Heart left ventricle (tissue), 16 donors: Measurements from ENCODE around the gene NRROS. TPM values are rescaled to one million over a fixed set of nuclear protein-coding genes. Genes with fewer than 3 reads are reported as not detected.

Experiments used
- ATAC-seq, 4 donors: fragments of 200-7000 bp; cut with Tn5 transposase; one replicate each; pipeline ENCODE4 v1.9.1; 2020 to 2022; ENCODE audit warnings: moderate library complexity in 4 of 4, mild to moderate bottlenecking in 3 of 4, moderate number of reproducible peaks in 1 of 4
- DNase-seq, 5 donors: peaks; one replicate each; pipeline ENCODE4 v3.0.0-alpha.2; 2020
- H3K27ac ChIP-seq, 12 donors: fragments of 200-600 bp; sonication (generic) in 4 of 12; one replicate each; pipeline versions ENCODE4 v1.5.0 to v1.8.0; 2016 to 2022; ENCODE audit warnings: mild to moderate bottlenecking in 2 of 12
- H3K27me3 ChIP-seq, 9 donors: fragments of 200-600 bp; sonication (generic) in 2 of 9; one replicate each; pipeline versions ENCODE4 v1.5.1 to v1.8.0; 2016 to 2022; ENCODE audit warnings: mild to moderate bottlenecking in 3 of 9
- H3K36me3 ChIP-seq, 9 donors: fragments of 200-600 bp; sonication (generic) in 2 of 9; one replicate each; pipeline versions ENCODE4 v1.5.0 to v1.8.0; 2018 to 2022; ENCODE audit warnings: mild to moderate bottlenecking in 2 of 9
- H3K4me1 ChIP-seq, 12 donors: fragments of 200-600 bp; sonication (generic) in 4 of 12; one replicate each; pipeline versions ENCODE4 v1.5.0 to v1.8.0; 2016 to 2022; ENCODE audit warnings: mild to moderate bottlenecking in 3 of 12
- H3K4me3 ChIP-seq, 12 donors: fragments of 200-600 bp; sonication (generic) in 4 of 12; one replicate each; pipeline versions ENCODE4 v1.5.0 to v1.8.0; 2017 to 2022; ENCODE audit warnings: mild to moderate bottlenecking in 9 of 12, moderate library complexity in 4 of 12
- H3K9me3 ChIP-seq, 12 donors: fragments of 200-600 bp; sonication (generic) in 4 of 12; one replicate each; pipeline versions ENCODE4 v1.5.0 to v1.8.0; 2016 to 2022; ENCODE audit warnings: mild to moderate bottlenecking in 1 of 12
- CTCF ChIP-seq, 12 donors: fragments of 200-600 bp; sonication (generic) in 4 of 12; IDR thresholded peaks; one replicate each; pipeline versions ENCODE4 v1.5.0 to v1.8.0; 2018 to 2022; ENCODE audit warnings: antibody characterized with exemption in 12 of 12, mild to moderate bottlenecking in 5 of 12
- POLR2A ChIP-seq, 2 donors: fragments of 450-650 bp; IDR thresholded peaks; one replicate each; pipeline ENCODE4 v1.6.1; 2017; ENCODE audit warnings: antibody characterized with exemption in 2 of 2, mild to moderate bottlenecking in 2 of 2, moderate library complexity in 2 of 2
- WGBS, 4 donors: extraction: QIAGEN DNeasy Blood & Tissue Kit in 2 of 4; methylation state at CpG; one replicate each; pipeline versions ENCODE4 v1.1.5 to v1.1.7; 2013 to 2018; 5-methylcytosine and 5-hydroxymethylcytosine counted together
- intact Hi-C, 10 donors: fragments of 100-400 bp; cut with DNase I; formaldehyde crosslinking; loops; one replicate each; pipeline versions ENCODE4 v1.11.1 to v1.14.2; 2022
- polyA plus RNA-seq, 2 donors: library from polyadenylated mRNA; stranded (reverse); fragments of 200-250 nt; gene quantifications; one replicate each; pipeline ENCODE4 v1.2.3, GENCODE V29; 2013
- total RNA-seq, 9 donors: library from RNA; depleted of rRNA in 2 of 9; stranded (reverse); fragments of >200 nt in 2 of 9; fragmentation: NEBNext Ultra II Directional in 3 of 9; extraction: Animal tissue kit (Norgen Biotek cat#: 25700) in 3 of 9; gene quantifications; one replicate each; pipeline versions ENCODE4 v1.1.0 to v1.2.4, GENCODE V29; 2016 to 2023
- donor health status: ischemic (EF 13 %, LVEDD 7.1; RV severe dilation, severe dysfunction).
- donor health status: healthy with polysubstance abuse.
- donor health status: DM: no; HTN: yes; CAD: no.
- donor health status: DM: no; HTN: no; CAD: no.
- donor health status: ischemic (EF 25% LVEDD 6.9; RV normal size, moderate dysfunction).
- donor health status: ischemic (EF 25% LVEDD 5.7; RV mildly dilated, moderate dysfunction).
- donor health status: healthy.
- donor health status: DM: yes; HTN: yes; CAD: no.
- donor health status: ischemic (EF 35%, LVEDD 5.7; RV mildly dilated, moderate dysfunction).
- donor health status: nonischemic (EF 11% LVEDD 7.7; RV severe dilation, severe dysfunction).
- donor health status: DM: yes; HTN: yes; CAD: no.
- donor health status: PGD.
- donor health status: ischemic (EF 29% LVEDD 5.4; RV normal size, mild dysfunction).
- donor health status: nonischemic (EF 23%, LVEDD 6.1; RV moderate dilation, normal function).

The NRROS gene
- total and polyA plus RNA-seq, 11 donors: 1.4 to 23.8 (median 2.9) TPM

DNA sequence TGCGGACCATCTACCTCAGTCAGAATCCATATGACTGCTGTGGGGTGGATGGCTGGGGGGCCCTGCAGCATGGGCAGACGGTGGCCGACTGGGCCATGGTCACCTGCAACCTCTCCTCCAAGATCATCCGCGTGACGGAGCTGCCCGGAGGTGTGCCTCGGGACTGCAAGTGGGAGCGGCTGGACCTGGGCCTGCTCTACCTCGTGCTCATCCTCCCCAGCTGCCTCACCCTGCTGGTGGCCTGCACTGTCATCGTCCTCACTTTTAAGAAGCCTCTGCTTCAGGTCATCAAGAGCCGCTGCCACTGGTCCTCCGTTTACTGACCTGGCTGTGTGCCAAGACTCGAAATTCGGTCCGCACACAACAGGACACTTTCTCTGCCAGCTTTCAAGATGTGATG lies 21.9 kb downstream of the NRROS start:
- peaks cover 0 to 7% (median 0%) of the 10 kb centered on the region in 12 donors for H3K4me1 ChIP-seq
- TF ChIP-seq CTCF (IDR thresholded peaks at IDR 0.05): no peak
- no peak for TF ChIP-seq POLR2A (IDR thresholded peaks at IDR 0.05)
- DNase-seq: no peak
- WGBS, 4 donors: 79 to 85% (median 81%) methylated on average over 13 to 16 of the region's 16 CpGs
- no peak overlapping the region for H3K4me3 ChIP-seq
- H3K9me3 ChIP-seq: no peaks in the 10 kb centered on the region
- H3K27ac ChIP-seq: no peak overlapping the region
- no peaks in the 10 kb centered on the region for H3K27me3 ChIP-seq
- intact Hi-C loops: no loop called here
- ATAC-seq: no peak
- peaks cover 0 to 61% (median 9%) of the 10 kb centered on the region in 9 donors for H3K36me3 ChIP-seq

DNA sequence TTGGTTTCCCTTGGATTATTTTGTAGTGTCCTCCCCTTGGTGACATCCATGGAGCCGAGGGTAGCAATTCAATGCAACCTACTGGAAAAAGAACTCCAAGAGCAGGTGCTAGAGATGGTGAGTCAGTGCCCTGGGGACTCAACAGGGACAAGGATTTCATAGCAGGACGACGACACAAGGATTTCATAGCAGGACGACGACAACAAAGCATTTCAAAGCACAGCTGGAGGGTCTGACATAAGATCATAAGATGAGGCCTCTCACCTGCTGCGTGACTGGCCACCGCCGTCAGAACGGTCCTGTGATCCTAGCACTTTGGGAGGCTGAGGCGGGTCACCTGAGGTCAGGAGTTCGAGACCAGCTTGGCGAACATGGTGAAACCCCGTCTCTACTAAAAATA lies 22.5 kb downstream of the NRROS start:
- H3K36me3 ChIP-seq: peaks cover 0 to 55% (median 5%) of the 10 kb centered on the region in 9 donors
- ATAC-seq (no peak), DNase-seq (no peak)
- H3K27me3 ChIP-seq: no peaks in the 10 kb centered on the region
- peaks cover 0 to 10% (median 0%) of the 10 kb centered on the region in 12 donors for H3K4me1 ChIP-seq
- no peaks in the 10 kb centered on the region for H3K9me3 ChIP-seq
- intact Hi-C loops: no loop called here
- 75 to 86% (median 84%) methylated on average over 11 to 13 of the region's 13 CpGs for WGBS, 4 donors
- H3K27ac ChIP-seq: no peak overlapping the region
- TF ChIP-seq CTCF (IDR thresholded peaks at IDR 0.05): no peak
- no peak for TF ChIP-seq POLR2A (IDR thresholded peaks at IDR 0.05)
- H3K4me3 ChIP-seq: no peak overlapping the region

- intact Hi-C loops: no loop called here
- H3K27me3 ChIP-seq: peaks cover 0 to 3% (median 0%) of the 10 kb centered on the region in 9 donors
- H3K36me3 ChIP-seq: peaks cover 0 to 45% (median 3%) of the 10 kb centered on the region in 9 donors
- 59 to 71% (median 67%) methylated on average over 15 of the region's 15 CpGs for WGBS, 4 donors
- ATAC-seq (no peak), DNase-seq (no peak)
- no peaks in the 10 kb centered on the region for H3K9me3 ChIP-seq
- H3K27ac ChIP-seq: no peak overlapping the region
- no peak overlapping the region for H3K4me3 ChIP-seq
- H3K4me1 ChIP-seq: peaks cover 0 to 10% (median 0%) of the 10 kb centered on the region in 12 donors
- TF ChIP-seq POLR2A (IDR thresholded peaks at IDR 0.05): no peak
- no peak for TF ChIP-seq CTCF (IDR thresholded peaks at IDR 0.05)
These were observed 23.4 kb downstream of the NRROS start for GRCh38 chr3:196662711-196663571.

DNA sequence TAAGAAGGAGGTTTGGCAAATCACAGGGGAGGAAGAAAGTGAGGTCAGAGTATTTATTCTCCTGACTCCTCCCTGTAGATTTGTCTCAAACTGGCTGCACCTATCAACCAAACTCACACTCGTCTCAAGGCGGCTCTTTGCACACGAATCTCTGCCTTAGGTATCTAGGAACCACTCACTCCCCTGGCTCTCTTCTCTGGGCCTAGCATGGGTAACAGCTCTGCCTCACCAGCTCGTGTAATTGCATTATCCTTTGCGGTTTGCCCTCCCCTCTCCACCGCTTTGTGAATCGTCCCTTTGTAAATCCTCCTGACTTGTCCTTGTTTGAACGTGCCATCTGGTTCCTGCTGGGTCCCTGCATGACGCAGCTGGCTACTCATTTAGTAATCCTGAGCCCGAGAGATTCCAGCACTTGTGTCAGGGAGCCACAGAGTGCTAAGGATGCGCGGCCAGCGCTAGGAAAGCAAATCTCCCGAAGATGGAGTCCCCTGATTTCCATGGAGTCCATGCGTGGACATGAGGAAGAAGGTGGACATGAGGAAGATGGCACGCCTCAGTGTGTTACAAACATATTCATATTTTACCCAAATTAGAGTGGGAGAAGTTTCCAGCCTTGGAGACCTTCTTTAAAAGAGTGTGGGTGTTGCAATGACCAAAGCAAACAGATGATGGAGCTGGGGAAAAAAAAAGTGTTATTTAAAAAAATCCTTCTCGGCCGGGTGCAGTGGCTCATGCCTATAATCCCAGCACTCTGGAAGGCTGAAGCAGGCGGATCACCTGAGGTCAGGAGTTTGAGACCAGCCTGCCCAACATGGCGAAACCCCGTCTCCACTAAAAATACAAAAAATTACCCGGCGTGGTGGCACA lies 26.7 kb downstream of the NRROS start:
- Histone ChIP-seq H3K4me3 (no peak overlapping the region), H3K27me3 (peaks cover 0 to 3% (median 0%) of the 10 kb centered on the region in 9 donors), H3K9me3 (no peaks in the 10 kb centered on the region), H3K36me3 (peaks cover 0 to 15% (median 0%) of the 10 kb centered on the region in 9 donors), H3K27ac (no peak overlapping the region), H3K4me1 (peaks cover 0 to 28% (median 1%) of the 10 kb centered on the region in 12 donors)
- ATAC-seq (peak in 1 of 4 donors; percentile 24), DNase-seq (no peak)
- TF ChIP-seq POLR2A (IDR thresholded peaks at IDR 0.05) (no peak), CTCF (IDR thresholded peaks at IDR 0.05) (no peak)
- intact Hi-C loops: no loop called here
- 49 to 53% (median 49%) methylated on average over 23 of the region's 23 CpGs for WGBS, 4 donors
